ENCODE results near the gene CTDNEP1. TPM values are rescaled to one million over a fixed set of nuclear protein-coding genes. Genes with fewer than 3 reads are reported as not detected.

The CTDNEP1 gene
- total and polyA plus RNA-seq, 2 of the 4 experiments (the other 2 are of a cell fraction) = 23.8 to 132 TPM

- POLR2A ChIA-PET (ENCODE audit: unreplicated experiment) = interaction anchor here (0.6 kb wide), 1 partner anchor 10 kb away, joined by 3 read pairs; the partner anchor contains the start of gene DVL2
These were observed 26.8 kb downstream of the CTDNEP1 start for GRCh38 chr17:7224661-7225111.

More at GRCh38 chr17:7224661-7225111, 26.8 kb downstream of the CTDNEP1 start:
- H2BK120ac ChIP-seq (ENCODE audit: low read depth, low read length) = no peak overlapping the region
- no peak overlapping the region for H3K23ac ChIP-seq (ENCODE audit: low read depth, low read length)
- TF ChIP-seq POLR2A (IDR thresholded peaks at IDR 0.05; ENCODE audit: low read depth, low read length) (no peak), MXI1 (IDR thresholded peaks at IDR 0.05; ENCODE audit: borderline replicate concordance, low read depth, low read length) (no peak), FOS (IDR thresholded peaks at IDR 0.05; ENCODE audit: low read depth, low read length) (no peak), CHD1 (IDR thresholded peaks at IDR 0.05; ENCODE audit: low read depth, low read length) (no peak), SMC3 (IDR thresholded peaks at IDR 0.05; ENCODE audit: low read depth, low read length) (no peak), CEBPB (IDR thresholded peaks at IDR 0.05; ENCODE audit: low read depth, low read length) (no peak), BHLHE40 (IDR thresholded peaks at IDR 0.05; ENCODE audit: low read depth, low read length) (no peak)
- TF ChIP-seq, protein P1, sequence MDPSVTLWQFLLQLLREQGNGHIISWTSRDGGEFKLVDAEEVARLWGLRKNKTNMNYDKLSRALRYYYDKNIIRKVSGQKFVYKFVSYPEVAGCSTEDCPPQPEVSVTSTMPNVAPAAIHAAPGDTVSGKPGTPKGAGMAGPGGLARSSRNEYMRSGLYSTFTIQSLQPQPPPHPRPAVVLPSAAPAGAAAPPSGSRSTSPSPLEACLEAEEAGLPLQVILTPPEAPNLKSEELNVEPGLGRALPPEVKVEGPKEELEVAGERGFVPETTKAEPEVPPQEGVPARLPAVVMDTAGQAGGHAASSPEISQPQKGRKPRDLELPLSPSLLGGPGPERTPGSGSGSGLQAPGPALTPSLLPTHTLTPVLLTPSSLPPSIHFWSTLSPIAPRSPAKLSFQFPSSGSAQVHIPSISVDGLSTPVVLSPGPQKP (IDR thresholded peaks at IDR 0.05; ENCODE audit: borderline replicate concordance, low read depth, low read length) = no peak
- no peak overlapping the region for H3K4me2 ChIP-seq (ENCODE audit: low read depth, low read length)
- H2BK5ac ChIP-seq (ENCODE audit: low read depth, low read length, poor library complexity, severe bottlenecking) = no peak overlapping the region
- H3K4me1 ChIP-seq (ENCODE audit: control insufficient read depth, insufficient read depth, low read length) = peaks cover 7% of the 10 kb centered on the region; the same call in 1 of the 2 replicates
- 87% methylated on average over 4 of the region's 15 CpGs; no CpG with 5 or more reads in 1 of the 2 experiments for WGBS, 2 experiments (ENCODE audit: extremely low coverage in 2 of 2, insufficient read length in 1 of 2)
- intact Hi-C loops (cut with micrococcal nuclease) (no loop called here), dilution Hi-C loops (cut with HindIII; ENCODE audit: low sequenced_read_pairs, unreplicated experiment) (no loop called here), in situ Hi-C loops (cut with MboI; ENCODE audit: low sequenced_read_pairs) (loop anchor here (25.0 kb wide), 1 partner anchor 938 kb away; the partner anchor contains the start of genes PER1 and VAMP2)
- no TSS peak for BruUV-seq (replicated peaks)
- no peak overlapping the region for H3K18ac ChIP-seq (ENCODE audit: low read depth, low read length)
- no peak overlapping the region for H2AK9ac ChIP-seq (replicated peaks; ENCODE audit: low read depth, low read length, poor library complexity)
- H3K9me3 ChIP-seq (ENCODE audit: control insufficient read depth, insufficient read depth, low read length) = no peaks in the 10 kb centered on the region
- no peaks in the 10 kb centered on the region for H3K27me3 ChIP-seq (ENCODE audit: control insufficient read depth, insufficient read depth, low read length)
- peaks cover 81% of the 10 kb centered on the region for H3K36me3 ChIP-seq (ENCODE audit: control insufficient read depth, insufficient read depth, low read length)
- no peak overlapping the region for H2BK20ac ChIP-seq (ENCODE audit: low read depth, low read length)
- no peak overlapping the region for H3K9ac ChIP-seq (ENCODE audit: low read depth, low read length)
- no peak overlapping the region for H3K14ac ChIP-seq (replicated peaks; ENCODE audit: low read depth, low read length)
- H4K91ac ChIP-seq (ENCODE audit: insufficient read depth, low read depth, low read length) = no peak overlapping the region
- peaks cover 32% of the 10 kb centered on the region for H4K20me1 ChIP-seq (ENCODE audit: insufficient read depth, low read length)
- H2AFZ ChIP-seq (replicated peaks; ENCODE audit: low read length, poor library complexity) = no peak overlapping the region
- no peak overlapping the region for H2AK5ac ChIP-seq (ENCODE audit: low read depth, low read length)
- H3K9me1 ChIP-seq (ENCODE audit: insufficient read depth, low read length) = 0 out of 2 replicates have a peak, but pooled peaks cover 7% of the 10 kb centered on the region
- H3K4me3 ChIP-seq (ENCODE audit: insufficient read depth, low read depth, low read length) = no peak overlapping the region
- no peak for ATAC-seq (ENCODE audit: low read depth)
- DNase-seq = no peak
- H3K4ac ChIP-seq (ENCODE audit: low read depth, low read length) = no peak overlapping the region
- no peak overlapping the region for H3K56ac ChIP-seq (ENCODE audit: extremely low read depth, insufficient read depth, low read length)
- CTCF ChIA-PET = no interaction called here
- H4K5ac ChIP-seq (ENCODE audit: low read depth, low read length) = no peak overlapping the region
- no peak overlapping the region for H2BK15ac ChIP-seq (ENCODE audit: low read depth, low read length)
- H3K79me1 ChIP-seq (ENCODE audit: low read depth in 1 of 2, low read length in 2 of 2) = peaks cover 8 to 75% of the 10 kb centered on the region in 2 experiments
- H3K27ac ChIP-seq (ENCODE audit: insufficient read depth, low read length) = no peak overlapping the region
- no peak overlapping the region for H4K8ac ChIP-seq (ENCODE audit: low read depth in 2 of 2, low read length in 2 of 2)
